Loucy (cell line): ENCODE data around the gene HRH3.

Source experiments
- H2AFZ ChIP-seq: fragments of 200-600 bp; sonication (generic); 2 replicates; pipeline ENCODE4 v1.6.0; 2016; ENCODE audit warnings: antibody characterized with exemption, mild to moderate bottlenecking, low read length, moderate library complexity
- H3F3A ChIP-seq: fragments of 200-600 bp; 2 replicates; pipeline ENCODE4 v1.6.0; 2016; ENCODE audit warnings: antibody characterized with exemption, low read depth, mild to moderate bottlenecking
- H3K27me3 ChIP-seq: fragments of 200-600 bp; sonication (generic); 2 replicates; pipeline ENCODE4 v1.6.1; 2014; ENCODE audit warnings: low read length, mild to moderate bottlenecking; ENCODE audit not compliant: insufficient read depth, poor library complexity, severe bottlenecking
- H3K36me3 ChIP-seq: fragments of 200-600 bp; sonication (generic); 2 replicates; pipeline ENCODE4 v1.6.1; 2016; ENCODE audit warnings: low read length; ENCODE audit not compliant: insufficient read depth
- H3K4me1 ChIP-seq: fragments of 200-600 bp; sonication (generic); 2 replicates; pipeline ENCODE4 v1.5.1; 2014; ENCODE audit warnings: low read length, mild to moderate bottlenecking; ENCODE audit not compliant: insufficient read depth, poor library complexity, severe bottlenecking
- H3K4me2 ChIP-seq: fragments of 200-600 bp; sonication (generic); 2 replicates; pipeline ENCODE4 v1.6.0; 2014; ENCODE audit warnings: antibody characterized with exemption, low read length, low read depth, mild to moderate bottlenecking; ENCODE audit not compliant: poor library complexity, severe bottlenecking
- H3K4me3 ChIP-seq: fragments of 200-600 bp; sonication (generic); 2 replicates; pipeline ENCODE4 v1.5.1; 2014; ENCODE audit warnings: low read length, mild to moderate bottlenecking, mixed read lengths; ENCODE audit not compliant: poor library complexity, severe bottlenecking
- H3K79me2 ChIP-seq: fragments of 200-600 bp; sonication (generic); 2 replicates; pipeline ENCODE4 v1.6.1; 2014; ENCODE audit warnings: low read length; ENCODE audit not compliant: insufficient read depth
- H3K9ac ChIP-seq: fragments of 200-600 bp; sonication (generic); 2 replicates; pipeline ENCODE4 v1.6.0; 2014; ENCODE audit warnings: mild to moderate bottlenecking, low read depth, low read length, moderate library complexity; ENCODE audit not compliant: poor library complexity, severe bottlenecking
- H3K9me2 ChIP-seq: fragments of 200-600 bp; sonication (generic); replicated peaks from 2 replicates; pipeline ENCODE4 v1.6.1; 2016; ENCODE audit warnings: low read depth, low read length, mixed read lengths
- H3K9me3 ChIP-seq: fragments of 200-600 bp; sonication (generic); 2 replicates; pipeline ENCODE4 v1.6.1; 2014; ENCODE audit warnings: mild to moderate bottlenecking, antibody characterized with exemption, low read length, low read depth; ENCODE audit not compliant: insufficient read depth
- H4K20me1 ChIP-seq: fragments of 200-600 bp; sonication (generic); 2 replicates; pipeline ENCODE4 v1.6.0; 2014; ENCODE audit warnings: antibody characterized with exemption, low read length, mild to moderate bottlenecking; ENCODE audit not compliant: insufficient read depth, poor library complexity, severe bottlenecking
- CTCF ChIP-seq: fragments of 200-600 bp; sonication (generic); conservative IDR thresholded peaks from 2 replicates; pipeline ENCODE4 v1.5.1; 2014; ENCODE audit warnings: mild to moderate bottlenecking, antibody characterized with exemption, low read length
- EZH2phosphoT487 ChIP-seq: fragments of 200-600 bp; IDR thresholded peaks from 2 replicates; pipeline ENCODE4 v1.6.1; 2018; ENCODE audit warnings: antibody characterized with exemption, mild to moderate bottlenecking, moderate library complexity, borderline replicate concordance

Gene HRH3

GRCh38 chr20:62228982-62229545 lies 9.0 kb upstream of the HRH3 start:
- Histone ChIP-seq H3K9me2 (no peaks in the 10 kb centered on the region), H3K79me2 (no peaks in the 10 kb centered on the region), H4K20me1 (no peaks in the 10 kb centered on the region), H3K9ac (no peak overlapping the region), H3K36me3 (no peaks in the 10 kb centered on the region), H3K4me3 (no peak overlapping the region), H3K4me1 (no peaks in the 10 kb centered on the region), H2AFZ (no peak overlapping the region), H3F3A (no peaks in the 10 kb centered on the region), H3K4me2 (no peak overlapping the region), H3K27me3 (no peaks in the 10 kb centered on the region), H3K9me3 (no peaks in the 10 kb centered on the region)
- TF ChIP-seq CTCF (no peak), EZH2phosphoT487 (no peak)

- H3K9me2 ChIP-seq: no peaks in the 10 kb centered on the region
- no peak for TF ChIP-seq CTCF
- no peak for TF ChIP-seq EZH2phosphoT487
- H3K79me2 ChIP-seq: no peaks in the 10 kb centered on the region
- no peaks in the 10 kb centered on the region for H3K9me3 ChIP-seq
- no peaks in the 10 kb centered on the region for H3F3A ChIP-seq
- no peak overlapping the region for H3K4me2 ChIP-seq
- H3K4me1 ChIP-seq: no peaks in the 10 kb centered on the region
- H4K20me1 ChIP-seq: no peaks in the 10 kb centered on the region
- no peaks in the 10 kb centered on the region for H3K27me3 ChIP-seq
- no peak overlapping the region for H3K9ac ChIP-seq
- H3K36me3 ChIP-seq: no peaks in the 10 kb centered on the region
- H3K4me3 ChIP-seq: no peak overlapping the region
- H2AFZ ChIP-seq: no peak overlapping the region
Measured at GRCh38 chr20:62227977-62228958, 8.2 kb upstream of the HRH3 start.

- H3K9me3 ChIP-seq: no peaks in the 10 kb centered on the region
- no peaks in the 10 kb centered on the region for H3K36me3 ChIP-seq
- H2AFZ ChIP-seq: no peak overlapping the region
- no peak for TF ChIP-seq CTCF
- TF ChIP-seq EZH2phosphoT487: no peak
- no peak overlapping the region for H3K4me2 ChIP-seq
- H3K4me3 ChIP-seq: no peak overlapping the region
- H4K20me1 ChIP-seq: no peaks in the 10 kb centered on the region
- no peaks in the 10 kb centered on the region for H3K79me2 ChIP-seq
- no peaks in the 10 kb centered on the region for H3K4me1 ChIP-seq
- no peaks in the 10 kb centered on the region for H3K27me3 ChIP-seq
- no peaks in the 10 kb centered on the region for H3K9me2 ChIP-seq
- no peaks in the 10 kb centered on the region for H3F3A ChIP-seq
- no peak overlapping the region for H3K9ac ChIP-seq
Measured at GRCh38 chr20:62227591-62227976, 7.5 kb upstream of the HRH3 start.
